HG03565 (cell line): ENCODE results near the gene GALNT18.

Experiments
- ATAC-seq: cut with Tn5 transposase; IDR thresholded peaks from one replicate; pipeline ENCODE4 v1.9.1; 2021; ENCODE audit warnings: mild to moderate bottlenecking, moderate library complexity; ENCODE audit not compliant: unreplicated experiment

GALNT18 gene

DNA sequence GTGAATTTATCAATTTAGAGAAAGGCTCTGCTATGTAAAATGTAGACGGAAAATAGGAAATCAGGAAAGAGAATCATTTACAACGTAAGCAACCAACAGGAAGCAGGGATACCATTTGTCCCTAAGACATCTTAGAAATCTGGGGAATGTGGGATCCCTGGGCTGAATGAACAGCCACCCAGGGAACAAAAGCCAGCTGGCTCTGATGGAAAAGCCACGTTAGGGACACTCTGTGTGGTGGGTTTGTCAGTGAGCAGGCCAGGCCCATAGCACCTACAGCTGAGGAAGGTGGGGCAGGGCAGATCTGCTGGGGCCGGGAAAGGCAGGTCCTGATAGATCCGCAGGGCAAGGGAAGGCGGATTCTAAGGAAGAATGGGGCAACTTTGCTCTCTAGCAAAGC, 181.7 kb downstream of the GALNT18 start:
- ATAC-seq: no peak

DNA sequence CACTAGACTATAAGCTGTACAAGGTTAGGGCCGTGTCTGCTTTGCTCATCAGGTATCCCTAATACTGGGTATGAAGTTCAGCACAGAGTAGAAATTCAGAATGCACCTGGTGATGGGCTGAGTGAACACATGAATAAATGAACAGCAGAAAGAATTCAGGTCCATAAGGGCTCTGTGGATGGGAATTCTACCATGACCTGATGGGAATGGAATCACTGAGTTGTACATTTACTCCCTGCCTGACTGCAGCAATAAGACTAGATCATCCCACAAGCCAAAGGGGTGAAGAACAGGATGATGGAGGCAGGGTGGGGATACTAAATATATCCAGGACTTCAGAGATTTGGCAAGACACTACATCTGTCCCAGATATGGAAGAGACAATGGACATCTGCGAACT, 182.2 kb downstream of the GALNT18 start:
- no peak for ATAC-seq

DNA sequence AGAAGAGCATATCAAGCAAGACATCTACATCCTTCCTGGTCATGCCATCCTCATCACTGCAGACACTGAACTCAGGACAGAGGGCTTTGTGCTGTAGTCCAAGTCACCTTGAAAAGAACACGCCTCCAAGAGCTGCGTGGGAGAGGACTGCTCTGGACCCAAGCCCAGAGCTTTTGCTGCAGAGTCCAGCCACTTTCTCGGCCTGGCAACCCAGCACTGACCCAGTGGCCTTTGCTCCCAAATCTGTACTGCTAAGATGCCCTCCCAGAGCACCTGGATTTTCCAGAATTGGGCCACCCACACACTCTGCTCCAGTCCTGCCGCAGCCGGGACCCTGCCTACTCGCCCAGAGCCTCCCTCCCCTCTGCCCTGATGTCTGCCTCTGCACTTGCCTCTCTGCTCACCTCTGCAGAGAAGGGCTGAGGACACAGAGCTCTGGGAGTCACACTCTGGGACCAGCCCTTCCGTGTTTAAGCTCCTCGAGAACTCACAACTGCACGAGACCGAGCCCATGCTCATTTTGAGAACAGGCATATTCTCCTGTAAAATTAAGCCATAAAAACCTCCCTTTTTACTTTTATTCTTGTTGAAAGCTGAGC, 185.0 kb downstream of the GALNT18 start:
- no peak for ATAC-seq

DNA sequence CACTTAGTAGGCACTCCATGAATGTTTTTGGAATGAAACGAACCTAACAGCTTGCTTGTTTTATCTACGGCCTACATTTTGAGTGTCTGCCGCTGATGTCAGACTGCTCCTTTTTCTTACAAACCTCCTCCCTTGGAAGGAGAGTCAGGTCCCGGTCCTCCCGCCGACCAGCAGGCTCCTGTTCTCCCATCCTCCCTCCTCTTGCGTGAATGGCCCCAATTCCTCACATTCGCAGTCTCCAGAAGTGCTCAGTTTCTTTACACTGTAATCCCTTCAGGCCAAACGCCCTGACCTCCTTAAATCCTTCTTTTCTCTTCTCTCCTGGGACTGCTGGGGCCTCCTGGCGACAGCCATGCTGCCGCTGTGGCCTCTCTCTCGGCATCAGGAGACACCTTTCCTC, 186.2 kb downstream of the GALNT18 start:
- no peak for ATAC-seq

DNA sequence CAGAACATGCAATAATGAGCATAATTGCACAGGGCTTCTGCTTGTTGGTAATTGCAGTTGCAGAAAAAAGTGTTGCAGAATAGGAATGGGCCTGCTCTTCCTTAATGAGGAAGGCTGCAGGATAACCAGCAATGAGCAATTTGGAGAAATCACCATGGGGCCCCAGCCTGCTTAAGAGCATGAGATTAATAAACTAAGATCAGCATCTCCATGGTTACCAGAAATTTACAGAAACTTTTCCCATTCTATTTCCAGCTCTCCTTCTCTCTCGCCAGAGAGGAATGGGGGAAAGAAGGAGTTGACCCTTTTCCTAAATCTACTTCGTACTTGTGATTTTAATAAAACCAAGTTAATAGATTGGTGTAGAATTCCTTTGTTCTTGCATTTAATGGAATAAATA, 187.8 kb downstream of the GALNT18 start:
- no peak for ATAC-seq

DNA sequence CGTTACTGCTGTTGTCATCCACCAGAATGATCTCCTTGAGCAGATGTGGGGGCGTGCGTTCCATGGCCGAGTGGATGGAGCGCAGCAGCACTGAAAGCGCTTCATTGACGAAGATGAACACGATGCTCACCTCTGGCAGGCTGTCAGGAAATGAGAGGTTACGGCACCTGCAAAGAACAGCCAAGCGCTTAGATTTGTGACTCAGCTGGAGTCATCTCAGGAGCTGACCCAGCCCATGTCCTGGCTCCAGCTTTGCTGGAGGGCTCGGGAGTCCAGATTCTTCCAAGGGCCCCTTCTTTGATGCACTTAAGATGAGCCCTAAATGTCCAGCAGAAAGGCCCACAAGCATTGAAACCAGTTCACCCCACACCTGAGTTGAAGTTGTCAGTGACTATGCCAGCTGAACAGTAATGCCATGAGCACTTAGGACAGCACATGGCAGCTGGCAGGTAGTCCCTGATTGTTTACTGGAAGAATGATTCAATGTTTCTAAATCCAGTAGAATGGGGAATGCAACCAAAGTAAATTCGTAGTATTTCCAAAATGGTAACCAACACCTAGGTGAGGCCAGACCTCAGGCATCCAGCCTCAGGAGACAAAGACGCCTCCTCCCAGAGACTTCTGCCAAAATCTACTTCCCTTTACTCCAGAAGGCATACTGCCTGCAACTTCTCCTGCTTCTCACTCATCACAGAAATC, 189.0 kb downstream of the GALNT18 start:
- ATAC-seq: no peak

DNA sequence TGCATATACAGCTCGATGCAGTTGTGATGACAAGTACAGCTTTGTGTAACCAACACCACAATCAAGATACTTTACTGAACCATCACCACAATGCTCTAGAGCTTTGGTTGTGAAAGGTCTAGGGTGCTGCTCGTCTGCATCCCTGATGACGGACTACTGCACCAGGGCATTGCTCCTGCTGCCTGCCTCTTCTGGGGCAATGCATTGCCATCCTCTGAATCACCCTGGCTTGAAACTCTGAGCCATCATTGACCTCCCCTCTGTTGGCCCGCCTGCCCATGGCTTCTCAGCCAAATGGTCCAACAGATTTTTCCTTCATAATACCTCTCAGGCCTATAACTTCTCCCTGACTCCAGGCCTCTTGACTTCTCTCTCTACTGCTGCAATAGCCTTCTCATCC, 191.4 kb downstream of the GALNT18 start:
- ATAC-seq: no peak

DNA sequence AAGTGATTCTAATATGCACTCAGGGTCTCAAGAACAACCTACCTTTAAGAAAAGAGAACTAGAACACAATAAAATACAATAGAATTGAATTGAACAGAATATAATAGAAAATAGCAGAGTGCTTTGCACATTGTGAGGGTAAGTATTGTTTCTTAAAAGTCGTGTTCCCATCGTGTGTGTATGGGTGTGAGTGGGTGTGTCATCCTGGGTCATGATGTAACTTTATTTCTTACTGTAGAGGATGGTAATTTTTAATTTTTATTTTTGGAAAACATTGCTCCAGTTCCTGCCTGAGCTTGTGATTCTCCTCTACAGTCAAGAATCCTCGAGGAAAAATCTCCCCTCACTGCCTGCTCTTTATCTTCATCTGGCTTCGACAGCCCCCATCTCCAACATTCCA, 193.1 kb downstream of the GALNT18 start:
- ATAC-seq: no peak

DNA sequence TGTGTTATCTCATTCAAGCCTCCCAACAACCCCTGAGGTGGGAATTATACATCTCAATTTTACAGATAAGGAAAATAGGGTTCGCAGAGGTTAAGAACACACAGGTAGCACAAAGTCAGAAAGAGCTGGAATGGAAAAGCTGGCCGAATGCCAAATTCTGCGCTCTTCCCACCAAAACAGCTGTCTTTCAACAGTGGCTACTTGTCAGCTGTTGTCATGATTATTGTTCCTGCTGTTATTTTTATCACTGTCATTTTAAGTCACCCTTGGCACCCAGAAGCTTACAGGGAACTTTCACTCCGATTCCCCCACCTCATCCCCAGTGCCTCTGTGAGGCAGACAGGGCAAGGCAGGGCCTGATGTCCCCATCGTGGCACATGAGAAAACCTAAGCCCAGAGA, 194.3 kb downstream of the GALNT18 start:
- no peak for ATAC-seq

DNA sequence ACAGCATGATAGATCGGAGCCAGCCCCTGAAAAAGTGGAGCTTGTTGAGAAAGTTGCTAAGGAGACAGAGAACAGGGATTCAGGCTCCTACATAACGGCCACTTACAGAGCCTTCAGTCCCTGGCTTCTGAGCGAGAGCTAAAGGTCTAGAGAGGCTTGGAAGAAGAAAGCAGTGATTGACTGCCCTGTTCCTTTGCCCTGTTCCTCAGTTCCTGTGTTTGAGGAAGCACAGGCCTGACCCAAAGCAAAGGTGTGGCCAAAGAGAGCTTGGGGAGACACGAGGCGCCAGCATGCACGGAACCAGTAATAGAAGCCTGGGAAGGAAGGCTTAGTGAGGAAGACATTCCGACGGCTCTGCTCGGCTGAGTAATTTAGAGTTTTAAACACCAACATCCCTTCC, 194.7 kb downstream of the GALNT18 start:
- no peak for ATAC-seq

DNA sequence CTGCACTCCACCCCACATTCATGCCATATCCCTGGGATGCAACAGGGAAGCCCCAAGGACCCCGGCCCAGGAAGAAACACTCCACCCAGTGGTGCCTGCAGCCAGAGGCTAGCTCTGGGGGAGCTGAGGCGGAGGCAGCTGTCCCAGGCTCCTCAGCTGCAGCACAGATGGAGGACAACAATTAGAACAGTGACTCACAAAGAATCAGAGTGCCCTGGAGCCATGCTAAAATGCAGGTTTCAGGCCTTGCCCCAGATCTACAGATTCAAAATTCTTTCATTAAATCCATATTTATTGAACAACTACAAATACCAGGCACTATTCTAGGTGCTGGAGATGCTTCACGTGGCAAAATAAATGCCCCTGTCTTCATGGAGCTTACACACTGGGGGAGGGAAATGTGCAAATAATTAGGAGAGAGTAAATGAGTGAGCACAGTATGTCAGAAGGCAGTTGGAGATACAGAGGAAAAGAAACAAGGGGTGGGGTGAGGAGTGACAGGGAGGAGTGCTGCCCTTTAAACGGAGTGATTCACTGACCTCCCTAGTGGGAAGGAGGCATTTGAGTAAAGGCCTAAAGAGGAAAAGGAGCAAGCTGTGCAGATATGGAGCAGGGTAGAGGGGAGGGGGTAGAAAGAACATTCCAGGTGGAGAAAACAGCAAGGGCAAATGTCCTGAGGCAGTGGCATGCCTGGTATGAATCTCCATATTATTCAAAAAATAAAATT, 195.4 kb downstream of the GALNT18 start:
- no peak for ATAC-seq

DNA sequence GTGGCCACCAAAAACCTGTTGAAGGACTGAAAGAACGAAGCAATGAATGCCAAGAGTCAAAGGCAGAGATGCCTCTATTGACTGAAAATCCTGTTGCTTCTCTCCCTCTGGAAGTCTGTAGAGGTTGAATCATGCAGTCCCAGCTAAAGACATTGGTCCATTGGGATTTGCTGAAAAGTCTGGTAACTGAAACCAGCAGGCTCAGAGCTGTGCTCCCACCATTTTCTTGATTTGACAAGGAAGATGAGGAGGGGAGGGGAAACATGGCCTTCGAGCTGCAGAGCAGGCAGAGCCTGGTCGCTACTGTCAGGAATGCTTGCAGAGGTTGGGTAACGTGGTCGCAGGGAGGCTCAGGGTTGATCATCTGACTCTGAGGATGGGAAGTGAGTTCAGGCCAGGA, 196.0 kb downstream of the GALNT18 start:
- ATAC-seq: no peak

DNA sequence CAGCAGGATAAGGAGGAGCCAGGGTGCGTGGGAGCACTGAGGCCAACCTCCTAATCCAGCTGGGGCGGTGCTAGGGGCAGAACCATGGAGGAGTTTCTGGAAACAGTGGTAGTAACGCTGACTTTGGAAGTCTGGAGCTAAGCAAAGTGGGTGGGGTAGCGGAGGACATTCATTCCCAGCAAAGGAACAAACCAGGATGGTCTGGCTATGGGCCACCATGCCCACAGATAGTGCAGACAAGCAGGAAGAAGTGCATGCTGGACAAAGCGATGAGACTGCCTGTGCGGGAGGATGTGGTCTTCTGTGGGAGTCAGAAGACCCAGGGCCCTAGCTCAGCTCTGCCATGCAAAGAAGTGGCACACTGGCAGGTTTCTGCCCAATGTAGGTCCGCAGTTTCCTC, 197.1 kb downstream of the GALNT18 start:
- ATAC-seq: no peak

DNA sequence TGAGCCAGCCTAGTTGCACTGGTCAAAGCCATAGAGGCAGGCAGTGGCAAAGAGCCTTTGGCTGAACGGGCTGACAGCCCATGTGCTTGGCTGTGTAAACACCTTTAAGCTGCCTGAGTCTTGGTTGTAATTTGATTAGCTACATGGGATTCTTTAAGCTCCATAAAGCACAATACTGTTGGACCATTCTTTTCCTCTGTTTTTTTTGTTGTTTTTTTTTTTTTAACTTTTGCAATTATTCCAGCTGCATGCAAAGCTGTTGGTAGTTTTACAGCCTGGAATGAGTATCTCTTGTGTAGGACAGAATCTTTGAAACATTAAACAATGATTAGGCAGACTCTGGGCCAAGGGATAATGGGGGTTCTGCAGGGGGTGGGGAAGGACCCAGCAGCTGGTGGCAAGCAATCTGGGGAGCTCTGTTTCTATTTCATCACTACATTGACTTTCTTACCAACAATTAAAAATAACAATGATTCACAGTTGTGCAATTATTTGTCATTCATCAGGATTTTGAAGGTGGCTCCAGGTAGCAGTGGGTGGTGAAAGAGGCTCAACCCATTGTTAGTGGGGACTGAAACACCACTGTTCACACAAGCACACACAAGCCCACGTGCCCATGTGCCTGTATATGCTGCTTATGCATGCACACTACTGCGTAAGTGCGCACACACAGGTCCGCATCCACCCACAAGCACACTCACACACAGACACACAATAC, 199.2 kb downstream of the GALNT18 start:
- ATAC-seq: no peak

DNA sequence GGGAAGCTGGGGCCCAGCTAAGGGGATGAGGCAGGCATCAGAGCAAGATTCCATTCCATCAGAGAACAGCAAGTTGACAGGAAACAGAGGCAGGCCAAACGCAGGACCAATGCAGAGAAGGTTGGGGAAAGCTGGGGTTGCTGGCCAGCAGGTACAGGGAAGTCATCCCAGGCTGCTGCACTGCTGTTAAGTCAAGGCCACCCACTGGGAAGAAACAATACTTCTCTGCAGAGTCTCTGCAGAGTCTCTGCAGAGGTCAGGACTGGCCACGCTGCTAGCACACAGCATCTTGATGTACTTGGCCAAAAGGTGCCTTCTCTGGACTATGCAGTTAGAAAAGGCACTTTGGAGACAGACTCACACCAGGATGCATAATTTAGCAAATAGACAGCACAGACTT, 200.3 kb downstream of the GALNT18 start:
- ATAC-seq: no peak

DNA sequence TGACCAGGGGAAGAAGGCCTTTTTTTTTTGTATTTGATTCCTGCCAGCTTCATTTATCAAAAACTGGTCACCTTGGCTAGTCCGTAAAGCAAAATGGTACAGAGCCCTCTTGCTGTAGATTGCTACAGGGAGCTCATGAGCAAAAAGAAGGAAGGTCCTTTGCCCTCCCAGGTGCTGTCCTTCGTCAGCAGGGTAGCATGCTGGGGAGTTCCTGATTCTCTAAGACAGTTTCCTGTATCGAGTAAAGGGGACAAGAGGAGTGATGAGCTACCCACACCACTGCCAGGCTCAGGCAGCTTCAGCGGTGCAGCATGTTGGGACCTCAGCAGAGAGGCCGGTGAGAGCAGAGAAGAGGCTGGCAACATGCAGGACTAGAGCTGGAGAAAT, 200.9 kb downstream of the GALNT18 start:
- no peak for ATAC-seq

DNA sequence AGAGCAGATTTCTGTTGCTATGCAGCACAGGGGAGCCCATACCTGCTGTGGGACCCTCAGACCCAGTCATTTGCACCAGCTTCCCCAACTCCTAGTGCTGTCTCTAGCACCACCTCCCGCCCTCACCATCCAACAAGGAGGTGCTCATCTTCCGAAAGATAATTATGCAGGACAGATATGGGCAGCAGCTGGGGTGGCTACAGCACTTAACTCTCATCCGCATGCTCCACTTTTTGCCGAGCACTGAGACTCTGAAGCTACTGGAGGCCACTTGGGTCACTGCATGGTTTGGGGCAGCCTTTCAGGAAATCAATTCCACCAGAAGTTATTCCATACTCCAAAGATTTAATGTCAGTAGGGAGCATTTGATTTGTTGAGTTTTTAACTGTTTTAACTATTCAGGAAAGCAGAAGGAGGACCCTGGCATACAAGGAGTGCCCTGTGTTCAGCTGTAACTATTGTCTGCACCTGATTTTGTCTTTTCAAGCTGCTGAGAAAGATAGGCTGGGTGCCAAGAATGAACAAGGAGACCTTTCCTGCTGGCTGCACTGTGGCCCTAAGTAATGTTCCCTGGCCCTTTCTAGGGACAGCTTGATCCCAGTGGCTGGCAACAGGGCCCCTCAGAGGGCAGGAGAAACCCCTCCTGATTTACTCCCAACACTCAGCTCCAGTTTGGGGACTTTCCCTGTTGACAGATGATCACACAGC, 201.5 kb downstream of the GALNT18 start:
- no peak for ATAC-seq

DNA sequence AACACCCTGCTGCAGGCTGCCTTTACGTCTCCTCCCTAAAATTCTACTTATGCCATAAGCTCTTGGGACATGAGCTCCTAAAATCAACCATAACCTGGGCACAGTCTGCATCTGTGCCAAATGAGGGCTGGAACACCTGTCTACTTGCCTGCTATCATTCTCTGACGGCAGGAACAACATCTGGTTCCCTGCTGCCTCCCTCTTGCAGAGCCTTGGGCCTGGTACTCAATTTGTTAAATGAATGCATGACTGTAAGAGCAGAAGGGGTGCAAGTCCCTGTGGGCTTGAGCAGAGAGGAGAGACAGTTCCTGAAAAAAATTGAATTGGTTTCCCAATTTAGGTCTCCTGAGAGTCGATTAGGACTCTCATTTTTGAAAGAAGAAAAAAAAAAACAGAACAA, 202.1 kb downstream of the GALNT18 start:
- ATAC-seq: no peak

DNA sequence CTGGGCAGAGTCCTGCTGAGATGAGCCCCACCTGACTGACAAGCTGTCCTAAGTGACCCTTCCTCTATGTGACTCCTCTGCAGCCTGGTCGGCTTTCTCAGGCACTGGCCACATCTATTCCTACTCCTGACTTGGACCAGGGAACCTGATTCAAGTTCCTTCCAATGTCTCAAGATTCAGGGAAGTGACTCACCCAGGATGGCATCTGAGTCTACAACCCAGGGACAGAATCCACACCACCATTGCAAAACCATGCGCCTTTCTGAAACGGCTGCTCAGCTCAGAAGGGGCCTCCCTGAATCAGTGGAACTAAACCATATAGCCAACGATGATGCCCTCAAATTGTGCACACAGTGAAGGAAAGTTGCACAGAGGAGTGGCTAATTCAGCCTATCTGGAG, 204.9 kb downstream of the GALNT18 start:
- no peak for ATAC-seq

DNA sequence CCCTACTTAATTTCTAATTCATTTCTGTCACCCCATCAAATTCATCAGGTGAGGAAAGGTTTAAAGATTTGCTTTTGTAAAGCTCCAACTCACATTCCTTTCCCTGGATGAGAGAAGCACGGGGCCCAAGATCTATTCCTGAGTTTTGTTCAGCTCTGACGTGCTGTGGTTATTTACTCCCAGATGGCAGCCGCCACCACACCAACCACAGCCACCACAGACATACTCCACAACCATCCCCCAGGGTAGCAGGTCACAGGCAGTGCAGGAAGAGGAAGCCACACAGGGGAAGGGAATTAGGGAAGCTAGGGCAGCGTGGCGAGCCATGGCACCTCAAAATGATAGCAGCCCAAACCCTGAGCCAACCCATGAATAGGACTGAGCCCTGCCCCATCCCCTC, 205.3 kb downstream of the GALNT18 start:
- no peak for ATAC-seq

DNA sequence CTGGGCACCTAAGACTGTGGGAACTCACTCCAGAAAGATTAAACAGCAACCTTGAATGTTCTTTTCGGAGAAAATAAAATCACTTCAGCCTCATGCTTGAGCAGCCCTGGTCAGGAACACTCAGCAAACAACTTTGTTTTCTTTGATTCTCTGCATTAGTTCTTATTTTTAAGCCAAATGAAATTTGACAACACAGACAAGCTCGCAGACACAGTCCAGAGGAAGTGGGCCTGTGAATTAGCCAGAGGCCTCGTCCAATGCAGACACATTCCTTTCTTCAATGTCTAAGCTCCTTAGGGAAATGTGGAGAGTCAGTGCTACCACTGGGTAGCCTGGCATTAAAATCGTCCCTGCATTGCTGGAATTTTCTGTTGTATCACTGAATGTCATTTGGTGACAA, 205.9 kb downstream of the GALNT18 start:
- ATAC-seq: no peak
